ENCODE results near the gene GRAMD2B.

- no peak for TF ChIP-seq CTCF (conservative IDR thresholded peaks at IDR 0.05; ENCODE audit: low read depth, low read length)
- no peak for TF ChIP-seq EZH2 (IDR thresholded peaks at IDR 0.05; ENCODE audit: low read length, unreplicated experiment)
- TF ChIP-seq EZH2phosphoT487 (IDR thresholded peaks at IDR 0.05; ENCODE audit: borderline replicate concordance, low read length) = no peak
Observed at GRCh38 chr5:126460459-126460858, 37.2 kb downstream of the GRAMD2B start.
